ENCODE measurements around the gene GGCT.

- TF ChIP-seq CTCF (IDR thresholded peaks at IDR 0.05) (no peak), POLR2A (IDR thresholded peaks at IDR 0.05) (no peak), POLR2AphosphoS5 (IDR thresholded peaks at IDR 0.05) (no peak), EP300 (IDR thresholded peaks at IDR 0.05) (no peak)
Observed at GRCh38 chr7:30514776-30515175, 10.1 kb upstream of the GGCT start.

Data from upper lobe of left lung (tissue), 4 donors.